ENCODE measurements around the gene ATM. TPM values are rescaled to one million over a fixed set of nuclear protein-coding genes. Genes with fewer than 3 reads are reported as not detected.
"Not testable (repeated sequence)": the region's sequence is repeated elsewhere in the genome, so short reads cannot be mapped to it uniquely, and the experiment has no call there.

Gene ATM
- total RNA-seq, 1 experiment from 2014 or later = 529 TPM

GRCh38 chr11:108369064-108369463, 146.2 kb downstream of the ATM start:
- Histone ChIP-seq H3K9ac (ENCODE audit: low read length) (no peak overlapping the region), H3K4me3 (ENCODE audit: low read length) (no peak overlapping the region), H3K4me2 (ENCODE audit: low read depth, low read length, poor library complexity, severe bottlenecking) (no peak overlapping the region), H2AFZ (ENCODE audit: low read length) (no peak overlapping the region), H3K9me2 (replicated peaks; ENCODE audit: insufficient read depth, low read length) (no peaks in the 10 kb centered on the region), H3K27ac (ENCODE audit: low read length) (no peak overlapping the region), H3K27me3 (ENCODE audit: low read length) (no peaks in the 10 kb centered on the region), H3K79me2 (ENCODE audit: low read length) (no peaks in the 10 kb centered on the region), H3K9me3 (ENCODE audit: low read length) (no peaks in the 10 kb centered on the region), H4K20me1 (ENCODE audit: insufficient read depth, low read depth, low read length) (no peaks in the 10 kb centered on the region), H3K4me1 (ENCODE audit: low read length) (no peaks in the 10 kb centered on the region), H3K36me3 (ENCODE audit: insufficient read depth, low read length) (peaks cover 66% of the 10 kb centered on the region)
- no peak for DNase-seq

GRCh38 chr11:108370315-108370714, 147.4 kb downstream of the ATM start:
- no peaks in the 10 kb centered on the region for H3K27me3 ChIP-seq (ENCODE audit: low read length)
- H3K9me3 ChIP-seq (ENCODE audit: low read length) = no peaks in the 10 kb centered on the region
- no peaks in the 10 kb centered on the region for H3K4me1 ChIP-seq (ENCODE audit: low read length)
- no peak overlapping the region for H3K9ac ChIP-seq (ENCODE audit: low read length)
- no peak overlapping the region for H3K27ac ChIP-seq (ENCODE audit: low read length)
- no peak overlapping the region for H3K4me3 ChIP-seq (ENCODE audit: low read length)
- H3K79me2 ChIP-seq (ENCODE audit: low read length) = no peaks in the 10 kb centered on the region
- no peak overlapping the region for H3K4me2 ChIP-seq (ENCODE audit: low read depth, low read length, poor library complexity, severe bottlenecking)
- no peaks in the 10 kb centered on the region for H4K20me1 ChIP-seq (ENCODE audit: insufficient read depth, low read depth, low read length)
- H3K9me2 ChIP-seq (replicated peaks; ENCODE audit: insufficient read depth, low read length) = no peaks in the 10 kb centered on the region
- no peak overlapping the region for H2AFZ ChIP-seq (ENCODE audit: low read length)
- peaks cover 56% of the 10 kb centered on the region for H3K36me3 ChIP-seq (ENCODE audit: insufficient read depth, low read length)
- DNase-seq = no peak

GRCh38 chr11:108370990-108371389, 148.1 kb downstream of the ATM start:
- no peaks in the 10 kb centered on the region for H3K9me2 ChIP-seq (replicated peaks; ENCODE audit: insufficient read depth, low read length)
- no peaks in the 10 kb centered on the region for H3K4me1 ChIP-seq (ENCODE audit: low read length)
- no peak overlapping the region for H3K27ac ChIP-seq (ENCODE audit: low read length)
- no peak overlapping the region for H3K4me2 ChIP-seq (ENCODE audit: low read depth, low read length, poor library complexity, severe bottlenecking)
- H3K4me3 ChIP-seq (ENCODE audit: low read length) = no peak overlapping the region
- H3K27me3 ChIP-seq (ENCODE audit: low read length) = no peaks in the 10 kb centered on the region
- H3K36me3 ChIP-seq (ENCODE audit: insufficient read depth, low read length) = peaks cover 53% of the 10 kb centered on the region
- no peaks in the 10 kb centered on the region for H3K9me3 ChIP-seq (ENCODE audit: low read length)
- H4K20me1 ChIP-seq (ENCODE audit: insufficient read depth, low read depth, low read length) = no peaks in the 10 kb centered on the region
- H3K9ac ChIP-seq (ENCODE audit: low read length) = no peak overlapping the region
- H2AFZ ChIP-seq (ENCODE audit: low read length) = no peak overlapping the region
- no peaks in the 10 kb centered on the region for H3K79me2 ChIP-seq (ENCODE audit: low read length)
- no peak for DNase-seq

- H3K27ac ChIP-seq (ENCODE audit: low read length) = not testable (repeated sequence)
Measured at GRCh38 chr11:108373505-108373904, 150.6 kb downstream of the ATM start.

GRCh38 chr11:108388576-108388975, 165.7 kb downstream of the ATM start:
- H3K4me3 ChIP-seq (ENCODE audit: low read length) = no peak overlapping the region
- H3K27ac ChIP-seq (ENCODE audit: low read length) = no peak overlapping the region
- H3K79me2 ChIP-seq (ENCODE audit: low read length) = no peaks in the 10 kb centered on the region
- no peak overlapping the region for H3K9ac ChIP-seq (ENCODE audit: low read length)
- H3K9me3 ChIP-seq (ENCODE audit: low read length) = no peaks in the 10 kb centered on the region
- no peaks in the 10 kb centered on the region for H3K4me1 ChIP-seq (ENCODE audit: low read length)
- H3K27me3 ChIP-seq (ENCODE audit: low read length) = no peaks in the 10 kb centered on the region
- H2AFZ ChIP-seq (ENCODE audit: low read length) = no peak overlapping the region
- H3K4me2 ChIP-seq (ENCODE audit: low read depth, low read length, poor library complexity, severe bottlenecking) = no peak overlapping the region
- no peaks in the 10 kb centered on the region for H3K36me3 ChIP-seq (ENCODE audit: insufficient read depth, low read length)
- H4K20me1 ChIP-seq (ENCODE audit: insufficient read depth, low read depth, low read length) = no peaks in the 10 kb centered on the region
- no peaks in the 10 kb centered on the region for H3K9me2 ChIP-seq (replicated peaks; ENCODE audit: insufficient read depth, low read length)
- no peak for DNase-seq

More at GRCh38 chr11:108373505-108373904, 150.6 kb downstream of the ATM start:
- not testable (repeated sequence) for H3K79me2 ChIP-seq (ENCODE audit: low read length); H2AFZ ChIP-seq (ENCODE audit: low read length); H3K9me3 ChIP-seq (ENCODE audit: low read length); H3K4me3 ChIP-seq (ENCODE audit: low read length); H3K4me2 ChIP-seq (ENCODE audit: low read depth, low read length, poor library complexity, severe bottlenecking); H4K20me1 ChIP-seq (ENCODE audit: insufficient read depth, low read depth, low read length); H3K9ac ChIP-seq (ENCODE audit: low read length); H3K9me2 ChIP-seq (replicated peaks; ENCODE audit: insufficient read depth, low read length); H3K4me1 ChIP-seq (ENCODE audit: low read length); DNase-seq; H3K27me3 ChIP-seq (ENCODE audit: low read length)
- peaks cover 33% of the 10 kb centered on the region for H3K36me3 ChIP-seq (ENCODE audit: insufficient read depth, low read length)

- Histone ChIP-seq H3K27me3 (ENCODE audit: low read length) (no peaks in the 10 kb centered on the region), H3K27ac (ENCODE audit: low read length) (no peak overlapping the region), H3K9ac (ENCODE audit: low read length) (no peak overlapping the region), H2AFZ (ENCODE audit: low read length) (no peak overlapping the region), H3K4me2 (ENCODE audit: low read depth, low read length, poor library complexity, severe bottlenecking) (no peak overlapping the region), H3K9me3 (ENCODE audit: low read length) (no peaks in the 10 kb centered on the region), H3K4me3 (ENCODE audit: low read length) (no peak overlapping the region), H3K9me2 (replicated peaks; ENCODE audit: insufficient read depth, low read length) (no peaks in the 10 kb centered on the region), H3K79me2 (ENCODE audit: low read length) (no peaks in the 10 kb centered on the region), H4K20me1 (ENCODE audit: insufficient read depth, low read depth, low read length) (no peaks in the 10 kb centered on the region), H3K36me3 (ENCODE audit: insufficient read depth, low read length) (no peaks in the 10 kb centered on the region), H3K4me1 (ENCODE audit: low read length) (no peaks in the 10 kb centered on the region)
- no peak for DNase-seq
Measured at GRCh38 chr11:108392353-108392752, 169.5 kb downstream of the ATM start.

- Histone ChIP-seq H3K79me2 (ENCODE audit: low read length) (no peaks in the 10 kb centered on the region), H3K4me3 (ENCODE audit: low read length) (no peak overlapping the region), H3K27me3 (ENCODE audit: low read length) (no peaks in the 10 kb centered on the region), H4K20me1 (ENCODE audit: insufficient read depth, low read depth, low read length) (no peaks in the 10 kb centered on the region), H3K4me1 (ENCODE audit: low read length) (no peaks in the 10 kb centered on the region), H3K27ac (ENCODE audit: low read length) (no peak overlapping the region), H3K9me3 (ENCODE audit: low read length) (no peaks in the 10 kb centered on the region), H3K4me2 (ENCODE audit: low read depth, low read length, poor library complexity, severe bottlenecking) (no peak overlapping the region), H2AFZ (ENCODE audit: low read length) (no peak overlapping the region), H3K9ac (ENCODE audit: low read length) (no peak overlapping the region), H3K9me2 (replicated peaks; ENCODE audit: insufficient read depth, low read length) (no peaks in the 10 kb centered on the region), H3K36me3 (ENCODE audit: insufficient read depth, low read length) (no peaks in the 10 kb centered on the region)
- no peak for DNase-seq
Measured at GRCh38 chr11:108393046-108393445, 170.2 kb downstream of the ATM start.

- Histone ChIP-seq H3K27me3 (ENCODE audit: low read length) (no peaks in the 10 kb centered on the region), H3K9ac (ENCODE audit: low read length) (no peak overlapping the region), H3K36me3 (ENCODE audit: insufficient read depth, low read length) (no peaks in the 10 kb centered on the region), H3K4me3 (ENCODE audit: low read length) (no peak overlapping the region), H3K9me2 (replicated peaks; ENCODE audit: insufficient read depth, low read length) (no peaks in the 10 kb centered on the region), H2AFZ (ENCODE audit: low read length) (no peak overlapping the region), H3K4me1 (ENCODE audit: low read length) (no peaks in the 10 kb centered on the region), H3K79me2 (ENCODE audit: low read length) (no peaks in the 10 kb centered on the region), H4K20me1 (ENCODE audit: insufficient read depth, low read depth, low read length) (no peaks in the 10 kb centered on the region), H3K9me3 (ENCODE audit: low read length) (no peaks in the 10 kb centered on the region), H3K27ac (ENCODE audit: low read length) (no peak overlapping the region), H3K4me2 (ENCODE audit: low read depth, low read length, poor library complexity, severe bottlenecking) (no peak overlapping the region)
- no peak for DNase-seq
Measured at GRCh38 chr11:108394744-108395284, 171.9 kb downstream of the ATM start.

GRCh38 chr11:108396672-108397071, 173.8 kb downstream of the ATM start:
- not testable (repeated sequence) for H2AFZ ChIP-seq (ENCODE audit: low read length); H3K9me3 ChIP-seq (ENCODE audit: low read length); H3K4me2 ChIP-seq (ENCODE audit: low read depth, low read length, poor library complexity, severe bottlenecking); H3K4me3 ChIP-seq (ENCODE audit: low read length); H3K4me1 ChIP-seq (ENCODE audit: low read length); H3K79me2 ChIP-seq (ENCODE audit: low read length); DNase-seq; H3K27ac ChIP-seq (ENCODE audit: low read length); H3K9ac ChIP-seq (ENCODE audit: low read length); H4K20me1 ChIP-seq (ENCODE audit: insufficient read depth, low read depth, low read length); H3K9me2 ChIP-seq (replicated peaks; ENCODE audit: insufficient read depth, low read length); H3K36me3 ChIP-seq (ENCODE audit: insufficient read depth, low read length); H3K27me3 ChIP-seq (ENCODE audit: low read length)

Data from Karpas-422 (cell line).